Ectodermal cell (in vitro differentiated cells): Measurements from ENCODE around the gene IGF1.
"Not testable (repeated sequence)": the region's sequence is repeated elsewhere in the genome, so short reads cannot be mapped to it uniquely, and the experiment has no call there.

Experiments
- H3K27ac ChIP-seq: 2 replicates; pipeline ENCODE4 v1.7.0; 2013; ENCODE audit warnings: mild to moderate bottlenecking, low read depth, low read length; ENCODE audit not compliant: insufficient read depth, poor library complexity, severe bottlenecking
- H3K27me3 ChIP-seq: 2 replicates; pipeline ENCODE4 v1.7.0; 2013; ENCODE audit warnings: mild to moderate bottlenecking, low read length; ENCODE audit not compliant: insufficient read depth, control insufficient read depth, poor library complexity, severe bottlenecking
- H3K36me3 ChIP-seq: one replicate; pipeline ENCODE4 v1.7.0; 2013; ENCODE audit warnings: low read length; ENCODE audit not compliant: control insufficient read depth, insufficient read depth
- H3K4me1 ChIP-seq: one replicate; pipeline ENCODE4 v1.7.0; 2013; ENCODE audit warnings: low read length; ENCODE audit not compliant: control insufficient read depth, insufficient read depth
- H3K4me3 ChIP-seq: 2 replicates; pipeline ENCODE4 v1.7.0; 2013; ENCODE audit warnings: low read depth, low read length, control low read depth; ENCODE audit not compliant: insufficient read depth
- H3K9me3 ChIP-seq: 2 replicates; pipeline ENCODE4 v1.7.0; 2013; ENCODE audit warnings: mild to moderate bottlenecking, low read length, moderate library complexity; ENCODE audit not compliant: control insufficient read depth
- WGBS, 2 experiments: methylation state at CpG; one replicate each; pipeline ENCODE4 v1.1.7; 2013; ENCODE audit warnings: missing lambda C conversion rate in 2 of 2; 5-methylcytosine and 5-hydroxymethylcytosine counted together

IGF1 gene

GRCh38 chr12:102371165-102371564, 109.2 kb downstream of the IGF1 start:
- 84 to 91% methylated on average over 2 of the region's 2 CpGs for WGBS, 2 experiments
- no peaks in the 10 kb centered on the region for H3K9me3 ChIP-seq

GRCh38 chr12:102369876-102370275, 110.5 kb downstream of the IGF1 start:
- 65 to 71% methylated on average over 2 of the region's 2 CpGs for WGBS, 2 experiments
- Histone ChIP-seq H3K36me3 (no peaks in the 10 kb centered on the region), H3K27ac (no peak overlapping the region), H3K9me3 (no peaks in the 10 kb centered on the region), H3K4me3 (no peak overlapping the region), H3K27me3 (no peaks in the 10 kb centered on the region), H3K4me1 (no peaks in the 10 kb centered on the region)

More at GRCh38 chr12:102371165-102371564, 109.2 kb downstream of the IGF1 start:
- H3K4me1 ChIP-seq = no peaks in the 10 kb centered on the region
- no peak overlapping the region for H3K27ac ChIP-seq
- no peaks in the 10 kb centered on the region for H3K27me3 ChIP-seq
- H3K4me3 ChIP-seq = no peak overlapping the region
- no peaks in the 10 kb centered on the region for H3K36me3 ChIP-seq

DNA sequence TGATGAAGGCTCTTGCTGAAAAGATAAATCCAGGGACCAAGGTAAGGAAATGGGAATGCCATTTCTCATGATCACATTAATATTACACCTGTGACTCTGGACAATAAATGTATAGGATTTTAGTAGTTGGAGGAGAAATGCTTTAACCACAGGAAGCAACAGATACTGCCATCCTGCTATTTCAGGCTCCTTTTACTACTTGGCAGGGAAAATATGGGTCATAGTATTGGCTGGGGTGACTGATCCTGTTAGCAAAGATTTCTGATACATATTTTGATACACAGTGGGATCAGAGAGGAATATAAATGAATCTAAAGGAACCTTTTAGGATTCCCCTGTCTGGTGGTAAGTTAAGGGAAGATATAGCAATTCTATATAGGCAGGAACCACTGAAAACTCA, 115.0 kb downstream of the IGF1 start:
- no peak overlapping the region for H3K27ac ChIP-seq
- H3K9me3 ChIP-seq = no peaks in the 10 kb centered on the region
- H3K4me3 ChIP-seq = no peak overlapping the region
- no peaks in the 10 kb centered on the region for H3K36me3 ChIP-seq
- H3K4me1 ChIP-seq = no peaks in the 10 kb centered on the region
- no peaks in the 10 kb centered on the region for H3K27me3 ChIP-seq

DNA sequence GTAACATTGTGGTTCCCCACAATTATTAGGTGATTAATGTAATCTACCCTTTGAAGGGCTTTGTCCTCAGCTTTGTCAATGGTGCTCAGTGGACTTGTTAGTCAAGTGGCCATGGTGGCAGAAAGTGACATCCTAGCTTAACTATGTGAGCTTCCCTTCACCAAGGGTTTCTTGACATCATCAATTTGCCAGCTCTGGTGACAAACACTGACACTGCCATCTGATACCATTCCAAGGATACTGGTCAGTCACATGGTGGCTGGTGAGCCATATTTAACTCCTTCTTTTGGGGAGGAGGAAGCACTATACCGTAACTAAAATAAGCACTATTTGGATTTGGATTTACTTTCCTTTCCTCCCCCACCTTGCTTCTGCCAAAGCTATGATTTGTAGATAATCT, 115.7 kb downstream of the IGF1 start:
- H3K27ac ChIP-seq = no peak overlapping the region
- H3K4me3 ChIP-seq = no peak overlapping the region
- no peaks in the 10 kb centered on the region for H3K9me3 ChIP-seq
- H3K36me3 ChIP-seq = no peaks in the 10 kb centered on the region
- H3K27me3 ChIP-seq = no peaks in the 10 kb centered on the region
- H3K4me1 ChIP-seq = no peaks in the 10 kb centered on the region
- 87 to 100% methylated on average over 1 of the region's 1 CpG for WGBS, 2 experiments

- H3K4me1 ChIP-seq = no peaks in the 10 kb centered on the region
- no peak overlapping the region for H3K27ac ChIP-seq
- no peaks in the 10 kb centered on the region for H3K36me3 ChIP-seq
- WGBS, 2 experiments = 88 to 95% methylated on average over 2 of the region's 2 CpGs
- H3K4me3 ChIP-seq = no peak overlapping the region
- no peaks in the 10 kb centered on the region for H3K27me3 ChIP-seq
- H3K9me3 ChIP-seq = no peaks in the 10 kb centered on the region
Observed at GRCh38 chr12:102356690-102357089, 123.7 kb downstream of the IGF1 start.

- H3K27ac ChIP-seq, H3K4me3 ChIP-seq, H3K27me3 ChIP-seq, H3K4me1 ChIP-seq, H3K36me3 ChIP-seq, H3K9me3 ChIP-seq: not testable (repeated sequence)
- WGBS, 2 experiments = 86 to 89% methylated on average over 1 of the region's 1 CpG
Observed at GRCh38 chr12:102354281-102354680, 126.1 kb downstream of the IGF1 start.

DNA sequence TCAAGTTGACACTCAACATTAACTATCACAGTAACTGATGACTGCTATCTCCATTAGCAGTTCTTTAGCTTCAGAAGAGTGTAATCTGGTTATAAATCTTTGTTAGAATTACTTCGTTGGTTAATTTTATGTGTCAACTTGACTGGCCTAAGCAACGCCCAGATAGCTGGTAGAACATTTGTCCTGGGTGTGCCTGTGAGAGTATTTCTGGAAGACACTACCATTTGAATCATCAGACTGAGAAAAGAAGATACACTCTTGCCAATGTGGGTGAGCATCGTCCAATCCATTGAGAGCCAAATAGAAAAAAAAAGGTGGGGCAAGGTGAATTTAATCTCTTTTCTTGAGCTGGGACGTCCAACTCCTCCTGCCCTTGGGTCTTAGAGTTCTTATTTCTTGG, 129.0 kb downstream of the IGF1 start:
- Histone ChIP-seq H3K36me3 (no peaks in the 10 kb centered on the region), H3K4me3 (no peak overlapping the region), H3K27me3 (no peaks in the 10 kb centered on the region), H3K9me3 (no peaks in the 10 kb centered on the region), H3K27ac (no peak overlapping the region), H3K4me1 (no peaks in the 10 kb centered on the region)
- WGBS, 2 experiments = 91 to 93% methylated on average over 4 of the region's 4 CpGs

DNA sequence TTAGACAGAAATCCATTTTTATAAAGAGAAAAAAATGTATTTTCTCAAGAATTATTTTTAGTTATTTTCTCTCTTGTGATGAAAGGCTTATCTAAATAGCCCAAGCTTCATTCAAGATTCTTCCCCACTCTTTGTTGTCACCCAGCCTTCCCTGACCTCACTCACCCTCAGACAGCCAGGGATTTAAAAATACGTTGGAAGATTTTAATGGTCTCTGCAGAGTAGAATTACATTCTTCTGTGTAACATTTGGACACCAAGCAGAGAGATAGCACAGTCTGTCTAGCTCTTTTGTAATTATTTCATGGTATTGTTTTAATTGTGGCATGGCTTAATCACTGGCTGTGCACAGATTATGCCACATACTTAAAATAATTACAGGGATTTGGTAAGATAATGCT, 130.3 kb downstream of the IGF1 start:
- no peaks in the 10 kb centered on the region for H3K27me3 ChIP-seq
- no peak overlapping the region for H3K27ac ChIP-seq
- H3K4me3 ChIP-seq = no peak overlapping the region
- no peaks in the 10 kb centered on the region for H3K36me3 ChIP-seq
- no peaks in the 10 kb centered on the region for H3K4me1 ChIP-seq
- H3K9me3 ChIP-seq = no peaks in the 10 kb centered on the region
- WGBS, 2 experiments = 72 to 75% methylated on average over 1 of the region's 1 CpG

DNA sequence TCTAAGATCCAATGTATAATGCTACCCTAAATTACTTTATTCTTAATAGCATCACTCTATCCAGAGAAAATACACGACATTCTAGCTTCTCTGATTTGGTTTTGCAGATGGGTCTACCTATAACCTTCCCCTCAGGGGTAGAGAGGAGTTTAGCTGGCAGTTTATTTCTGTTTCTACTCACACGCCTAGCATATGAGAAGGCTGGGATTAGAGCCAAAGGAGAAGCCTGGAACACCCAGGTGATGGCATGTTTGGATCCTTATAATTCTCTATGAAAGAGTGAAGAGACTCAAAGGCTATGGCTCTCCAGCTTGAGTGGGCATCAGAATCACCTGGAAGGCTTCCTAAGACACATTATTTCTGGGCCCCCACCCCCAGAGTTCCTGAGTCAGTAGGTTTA, 131.3 kb downstream of the IGF1 start:
- no peaks in the 10 kb centered on the region for H3K27me3 ChIP-seq
- H3K36me3 ChIP-seq = no peaks in the 10 kb centered on the region
- H3K9me3 ChIP-seq = no peaks in the 10 kb centered on the region
- WGBS, 2 experiments = 92 to 96% methylated on average over 2 of the region's 2 CpGs
- no peak overlapping the region for H3K27ac ChIP-seq
- H3K4me1 ChIP-seq = no peaks in the 10 kb centered on the region
- no peak overlapping the region for H3K4me3 ChIP-seq

GRCh38 chr12:102347811-102348210, 132.6 kb downstream of the IGF1 start:
- Histone ChIP-seq H3K27me3 (no peaks in the 10 kb centered on the region), H3K36me3 (no peaks in the 10 kb centered on the region), H3K27ac (no peak overlapping the region), H3K9me3 (no peaks in the 10 kb centered on the region), H3K4me1 (no peaks in the 10 kb centered on the region), H3K4me3 (no peak overlapping the region)
- 90 to 95% methylated on average over 4 of the region's 4 CpGs for WGBS, 2 experiments
